GM21786 (cell line): ENCODE measurements around the gene SPO11.
"Not testable (repeated sequence)": the region's sequence is repeated elsewhere in the genome, so short reads cannot be mapped to it uniquely, and the experiment has no call there.

ENCODE experiments used
- ATAC-seq: cut with Tn5 transposase; IDR thresholded peaks from one replicate; pipeline ENCODE4 v1.9.1; 2021; ENCODE audit not compliant: unreplicated experiment

Gene SPO11

GRCh38 chr20:57332105-57333089 is 2.8 kb downstream of the SPO11 start:
- no peak for ATAC-seq

GRCh38 chr20:57335392-57335791 is 5.8 kb downstream of the SPO11 start:
- no peak for ATAC-seq

DNA sequence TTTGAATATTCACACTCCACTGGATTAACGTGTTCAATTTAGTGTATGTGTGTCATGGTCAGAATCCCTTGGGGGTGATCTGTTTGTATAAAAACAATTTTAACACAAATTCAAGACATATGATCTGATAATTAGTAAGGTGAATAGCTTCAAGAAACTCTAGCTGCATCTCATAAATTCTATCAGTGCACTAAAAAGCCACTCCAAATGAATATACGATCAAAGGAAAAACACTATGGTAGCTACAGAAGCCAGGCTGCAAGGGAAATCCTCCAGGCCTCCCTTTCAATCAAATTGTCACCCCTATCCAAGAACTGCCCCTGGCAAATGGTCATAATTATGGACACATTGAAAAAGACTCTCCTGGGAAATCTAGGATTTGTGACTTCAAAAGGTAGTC is 12.1 kb downstream of the SPO11 start:
- no peak for ATAC-seq

GRCh38 chr20:57342829-57343228 is 13.2 kb downstream of the SPO11 start:
- no peak for ATAC-seq

DNA sequence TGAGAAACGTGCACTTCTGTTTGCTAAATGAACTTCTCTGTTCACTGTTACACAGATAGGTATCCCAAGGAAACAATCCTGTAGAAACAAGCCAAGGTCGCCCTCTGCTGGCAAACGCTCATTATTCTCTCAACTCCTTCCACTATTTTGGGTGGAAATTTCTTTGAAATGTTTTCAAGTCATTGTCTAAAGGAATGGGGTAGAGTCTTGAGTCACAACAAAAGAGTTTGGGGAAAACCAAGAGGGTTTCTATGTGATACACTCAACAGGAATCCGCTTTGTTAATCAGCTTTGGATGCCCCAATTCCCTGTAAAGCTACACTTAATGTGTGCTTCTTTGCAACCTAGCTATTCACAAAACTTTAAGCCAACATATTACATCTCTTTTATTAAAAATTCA is 16.9 kb downstream of the SPO11 start:
- ATAC-seq: no peak

DNA sequence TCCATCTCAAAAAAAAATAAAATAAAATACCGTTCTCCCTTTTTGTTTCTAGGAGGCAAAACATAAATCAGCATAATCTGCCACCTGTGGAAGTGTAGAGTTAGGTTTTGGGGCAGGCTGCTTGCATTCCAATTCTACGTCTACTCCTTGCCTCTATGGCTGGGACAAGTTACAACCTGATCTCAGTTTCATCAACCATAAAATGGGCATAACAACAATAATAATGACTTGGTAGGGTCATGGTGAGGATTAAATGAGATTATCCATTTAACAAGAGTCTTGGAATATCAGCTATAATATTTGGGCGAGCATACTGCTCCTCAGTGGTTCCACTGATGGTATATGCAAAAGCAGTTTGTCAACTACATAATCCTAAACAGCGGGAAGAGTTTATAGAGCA is 17.8 kb downstream of the SPO11 start:
- no peak for ATAC-seq

DNA sequence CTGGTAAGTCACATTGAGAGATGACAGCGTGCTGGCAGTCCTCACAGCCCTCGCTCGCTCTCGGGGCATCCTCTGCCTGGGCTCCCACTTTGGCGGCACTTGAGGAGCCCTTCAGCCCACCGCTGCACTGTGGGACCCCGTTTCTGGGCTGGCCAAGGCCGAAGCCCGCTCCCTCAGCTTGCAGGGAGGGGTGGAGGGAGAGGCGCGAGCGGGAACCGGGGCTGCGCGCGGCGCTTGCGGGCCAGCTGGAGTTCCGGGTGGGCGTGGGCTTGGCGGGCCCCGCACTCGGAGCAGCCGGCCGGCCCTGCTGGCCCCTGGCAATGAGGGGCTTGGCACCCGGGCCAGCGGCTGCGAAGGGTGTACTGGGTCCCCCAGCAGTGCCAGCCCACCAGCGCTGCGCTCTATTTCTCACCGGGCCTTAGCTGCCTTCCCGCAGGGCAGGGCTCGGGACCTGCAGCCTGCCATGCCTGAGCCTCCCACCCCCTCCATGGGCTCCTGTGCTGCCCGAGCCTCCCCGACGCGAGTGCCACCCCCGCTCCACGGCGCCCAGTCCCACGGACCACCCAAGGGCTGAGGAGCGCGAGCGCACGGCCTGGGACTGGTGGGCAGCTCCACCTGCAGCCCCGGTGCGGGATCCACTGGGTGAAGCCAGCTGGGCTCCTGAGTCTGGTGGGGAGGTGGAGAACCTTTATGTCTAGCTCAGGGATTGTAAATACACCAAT is 18.8 kb downstream of the SPO11 start:
- ATAC-seq: not testable (repeated sequence)

GRCh38 chr20:57348922-57349574 is 19.4 kb downstream of the SPO11 start:
- not testable (repeated sequence) for ATAC-seq

DNA sequence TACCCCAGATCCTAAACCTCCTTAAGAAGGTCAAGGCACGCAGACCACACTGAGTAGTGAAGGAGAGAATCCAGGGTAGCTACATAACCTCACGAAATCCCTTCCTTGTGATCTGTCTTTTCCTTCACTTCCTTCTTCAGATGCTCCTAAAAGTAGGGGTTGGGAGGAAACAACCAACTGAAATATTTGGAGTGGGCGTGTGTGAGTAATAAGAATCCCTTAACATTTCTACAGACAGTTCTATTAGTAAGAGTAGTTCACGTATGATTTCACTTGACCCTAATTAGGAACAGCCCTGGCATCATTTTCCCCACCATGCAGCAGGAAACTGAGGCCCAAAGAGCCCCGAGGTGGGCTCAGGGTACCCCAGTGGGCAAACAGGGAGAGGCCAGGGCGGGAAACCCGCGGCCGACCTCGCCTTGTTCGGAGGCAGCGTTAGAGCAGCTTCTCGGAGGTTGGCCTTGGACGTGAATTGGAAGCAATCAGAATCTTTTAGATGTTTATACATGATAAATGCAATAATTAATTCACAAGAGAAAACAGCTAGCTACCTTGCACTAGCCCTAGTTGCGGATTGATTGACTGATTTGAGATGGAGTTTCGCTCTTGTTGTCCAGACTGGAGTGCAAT is 20.6 kb downstream of the SPO11 start:
- no peak for ATAC-seq

- not testable (repeated sequence) for ATAC-seq
These were observed 21.1 kb downstream of the SPO11 start for GRCh38 chr20:57350726-57351041.

GRCh38 chr20:57351042-57351783 is 21.6 kb downstream of the SPO11 start, which contains the start of gene RAE1:
TSS of gene RAE1 (plus strand) at chr20:57351255. CDS start at chr20:57354039, 2,784 bp downstream.
- ATAC-seq: peak; percentile 81

GRCh38 chr20:57352305-57352704 is 22.7 kb downstream of the SPO11 start:
- no peak for ATAC-seq

DNA sequence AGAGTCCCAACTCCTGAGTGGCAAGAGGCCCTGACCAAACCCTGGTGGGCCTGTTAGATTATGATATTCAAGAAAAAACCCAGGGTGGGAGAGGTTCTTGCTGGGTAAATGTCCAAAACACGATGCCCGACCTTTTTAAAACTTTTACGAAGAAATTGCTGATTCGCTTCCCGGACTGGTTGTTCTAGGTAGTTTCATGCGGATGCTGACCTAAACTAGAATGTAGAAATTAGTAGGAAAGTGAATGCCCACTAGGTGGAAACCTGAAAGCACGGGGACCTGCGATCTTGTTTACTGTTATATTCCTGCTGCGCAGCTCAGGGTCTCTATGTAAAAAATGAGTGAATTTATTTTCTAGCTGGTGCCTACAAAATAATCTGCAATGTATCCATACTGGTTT is 23.7 kb downstream of the SPO11 start:
- no peak for ATAC-seq

- no peak for ATAC-seq
These were observed 31.9 kb downstream of the SPO11 start for GRCh38 chr20:57361517-57361916.

- no peak for ATAC-seq
These were observed 34.8 kb downstream of the SPO11 start for GRCh38 chr20:57364451-57364850.

DNA sequence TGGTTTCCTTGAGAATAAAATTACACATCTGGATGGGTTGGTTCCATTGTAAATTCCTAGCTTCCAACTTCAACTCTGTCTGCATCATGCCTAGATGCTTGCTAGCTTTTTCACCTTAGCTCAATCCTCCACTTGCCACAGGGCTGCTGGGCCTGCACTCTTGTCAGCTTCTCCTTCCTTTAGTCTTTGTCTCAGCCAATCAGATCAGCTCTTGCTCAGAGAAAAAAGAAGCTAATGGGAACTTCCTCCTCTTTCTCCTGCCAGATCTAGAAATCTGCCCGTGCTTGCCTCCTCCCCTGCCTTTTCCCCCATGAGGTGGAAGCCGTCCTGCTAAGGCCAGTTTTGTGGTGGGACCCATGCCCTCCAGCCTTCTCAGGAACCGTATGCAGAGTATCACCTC is 40.0 kb downstream of the SPO11 start:
- ATAC-seq: no peak

GRCh38 chr20:57370316-57370715 is 40.7 kb downstream of the SPO11 start:
- ATAC-seq: no peak

DNA sequence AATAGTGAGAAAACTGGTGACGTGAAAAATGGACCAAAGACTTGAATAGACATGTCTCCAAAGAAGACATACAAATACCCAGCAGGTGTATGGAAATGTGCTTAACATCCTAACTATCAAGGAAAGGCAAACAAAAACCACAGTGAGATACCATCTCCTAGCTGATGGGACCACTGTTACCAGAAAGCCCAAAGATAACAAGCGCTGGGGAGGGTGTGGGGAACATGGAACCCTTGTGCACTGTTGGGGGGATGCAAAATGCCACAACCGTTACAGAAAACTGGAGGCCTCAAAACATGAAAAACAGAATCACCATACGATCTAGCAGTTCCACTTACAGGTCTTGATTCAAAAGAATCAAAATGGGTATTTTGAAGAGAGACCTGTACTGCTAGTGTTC is 41.8 kb downstream of the SPO11 start:
- no peak for ATAC-seq

DNA sequence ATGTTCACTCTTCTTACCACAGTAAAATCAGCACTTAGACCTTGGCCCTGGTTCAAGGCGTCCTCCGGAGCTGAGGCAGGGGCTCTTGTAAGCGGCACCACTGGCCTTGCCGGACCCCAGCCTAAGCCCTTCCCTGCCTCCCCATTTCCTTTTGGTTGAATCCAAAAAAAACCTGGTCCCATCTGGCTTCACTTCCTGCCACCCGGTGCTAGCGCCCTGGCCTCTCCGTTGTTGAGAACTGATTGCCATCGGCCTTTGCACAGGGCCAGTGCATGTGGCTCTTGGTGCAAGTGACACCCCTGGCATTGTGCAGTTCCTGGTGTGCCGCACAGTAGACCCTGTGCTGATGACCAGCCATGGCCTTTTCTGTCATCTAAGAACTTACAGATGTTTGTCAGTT is 42.6 kb downstream of the SPO11 start:
- no peak for ATAC-seq

DNA sequence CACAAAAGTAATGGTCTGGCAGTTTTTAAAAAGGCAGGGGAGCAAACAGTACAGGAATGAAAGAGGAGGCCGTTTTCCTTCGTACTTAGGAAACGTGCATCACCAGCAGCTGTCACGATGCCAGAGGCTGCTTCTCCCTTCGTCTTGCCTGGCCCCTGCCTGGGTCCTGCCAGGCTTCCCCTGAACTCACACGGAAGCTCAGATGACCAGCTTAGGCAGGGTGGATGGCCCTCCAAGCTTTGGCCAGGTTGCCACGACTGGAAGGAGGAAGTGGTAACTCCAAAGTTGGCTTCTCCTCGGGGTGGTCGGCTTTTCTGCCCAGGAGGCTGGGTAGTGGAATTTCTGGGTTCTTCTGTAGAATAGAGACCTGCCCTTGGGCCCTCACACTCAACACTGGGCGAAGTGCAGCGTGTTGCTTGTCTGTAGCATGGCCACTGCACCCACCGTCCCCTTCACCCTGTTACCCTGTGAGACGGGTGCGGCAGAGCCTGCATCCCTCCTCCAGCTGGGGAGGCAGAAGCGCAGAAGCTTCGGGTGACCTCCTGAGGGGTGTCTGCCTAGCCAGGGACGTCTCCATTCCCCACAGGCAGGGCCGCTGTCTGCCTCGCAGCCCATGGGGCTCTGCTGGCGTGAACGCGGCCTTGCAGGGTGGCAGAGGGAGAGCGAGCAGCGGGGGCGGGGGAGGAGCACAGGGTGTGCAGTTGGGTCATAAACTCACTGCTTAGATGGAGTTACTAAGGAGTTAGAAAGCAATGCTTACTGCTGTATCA is 43.2 kb downstream of the SPO11 start:
- no peak for ATAC-seq
